Liver (tissue), 3 donors: ENCODE data around the gene MAP4K4.

Experiments
- EGR1 ChIP-seq, 2 donors: IDR thresholded peaks; 2 replicates each; pipeline ENCODE4 v1.6.1; 2016 to 2018; ENCODE audit warnings: antibody characterized with exemption in 2 of 2, low read depth in 2 of 2
- GABPA ChIP-seq, 2 donors: IDR thresholded peaks in 1 of 2; conservative IDR thresholded peaks in 1 of 2; 2 replicates each; pipeline ENCODE4 v1.6.1; 2016; ENCODE audit warnings: antibody characterized with exemption in 2 of 2, mild to moderate bottlenecking in 1 of 2, moderate library complexity in 1 of 2
- HNF4A ChIP-seq, 2 donors: conservative IDR thresholded peaks; 2 replicates each; pipeline ENCODE4 v1.6.1; 2016; ENCODE audit warnings: antibody characterized with exemption in 2 of 2, mild to moderate bottlenecking in 2 of 2
- HNF4G ChIP-seq: IDR thresholded peaks from 2 replicates; pipeline ENCODE4 v1.6.1; 2016; ENCODE audit warnings: antibody characterized with exemption
- JUND ChIP-seq, 2 donors: IDR thresholded peaks; 2 replicates each; pipeline ENCODE4 v1.6.1; 2016; ENCODE audit warnings: antibody characterized with exemption in 2 of 2
- RAD21 ChIP-seq, 2 donors: IDR thresholded peaks; 2 replicates each; pipeline ENCODE4 v1.6.1; 2016; ENCODE audit warnings: antibody characterized with exemption in 2 of 2, mild to moderate bottlenecking in 2 of 2
- RXRA ChIP-seq, 2 donors: IDR thresholded peaks; 2 replicates each; pipeline ENCODE4 v1.6.1; 2017 to 2018; ENCODE audit warnings: antibody characterized with exemption in 2 of 2, mild to moderate bottlenecking in 1 of 2
- YY1 ChIP-seq: IDR thresholded peaks from 2 replicates; pipeline ENCODE4 v1.6.1; 2016; ENCODE audit warnings: antibody characterized with exemption, mild to moderate bottlenecking
- TF ChIP-seq, protein P1 (sequence below): fragments of 150-350 bp; IDR thresholded peaks from 2 replicates; pipeline ENCODE4 v1.5.1; 2017; ENCODE audit warnings: improper control_type of control experiment, low read depth, low read length; ENCODE audit not compliant: missing input control
- TF ChIP-seq, protein P2 (sequence below): IDR thresholded peaks from 2 replicates; pipeline ENCODE4 v1.6.1; 2016; ENCODE audit warnings: antibody characterized with exemption, mild to moderate bottlenecking
- TF ChIP-seq, protein P3 (sequence below): IDR thresholded peaks from 2 replicates; pipeline ENCODE4 v1.6.1; 2016; ENCODE audit warnings: antibody characterized with exemption
- TF ChIP-seq, protein P4 (sequence below): IDR thresholded peaks from 2 replicates; pipeline ENCODE4 v1.6.1; 2016; ENCODE audit warnings: antibody characterized with exemption
- TF ChIP-seq, protein P5 (sequence below): IDR thresholded peaks from 2 replicates; pipeline ENCODE4 v1.6.1; 2016; ENCODE audit warnings: antibody characterized with exemption
- donor health status: healthy.
- donor health status: healthy.

DNA sequence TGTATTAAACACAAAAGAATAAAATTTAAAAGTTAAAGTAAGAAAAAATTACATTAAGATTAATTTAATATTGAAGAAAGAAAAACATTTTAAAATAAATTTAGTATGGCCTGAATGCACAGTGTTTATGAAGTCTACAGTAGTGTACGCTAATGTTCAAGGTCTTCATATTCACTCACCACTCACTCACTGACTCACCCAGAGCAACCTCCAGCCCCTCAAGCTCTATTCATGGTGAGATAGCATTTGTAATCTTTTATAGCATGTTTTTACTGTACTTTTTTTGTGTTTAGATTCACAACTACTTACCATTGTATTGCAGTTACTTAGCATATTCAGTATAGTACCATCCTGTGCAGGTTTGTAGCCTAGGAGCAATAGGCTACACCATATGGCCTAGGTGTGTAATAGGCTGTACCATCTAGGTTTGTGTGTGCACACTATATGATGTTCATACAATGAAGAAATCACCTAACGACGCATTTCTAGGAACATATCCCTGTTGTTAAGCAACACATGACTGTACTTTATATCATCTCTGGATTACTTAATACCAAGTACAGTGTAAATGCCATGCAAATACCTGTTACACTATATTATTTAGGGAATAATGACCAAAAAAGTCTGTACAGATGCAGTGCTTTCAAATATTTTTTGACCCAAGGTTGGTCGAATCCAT, 150.3 kb downstream of the MAP4K4 start:
- TF ChIP-seq, protein P1, sequence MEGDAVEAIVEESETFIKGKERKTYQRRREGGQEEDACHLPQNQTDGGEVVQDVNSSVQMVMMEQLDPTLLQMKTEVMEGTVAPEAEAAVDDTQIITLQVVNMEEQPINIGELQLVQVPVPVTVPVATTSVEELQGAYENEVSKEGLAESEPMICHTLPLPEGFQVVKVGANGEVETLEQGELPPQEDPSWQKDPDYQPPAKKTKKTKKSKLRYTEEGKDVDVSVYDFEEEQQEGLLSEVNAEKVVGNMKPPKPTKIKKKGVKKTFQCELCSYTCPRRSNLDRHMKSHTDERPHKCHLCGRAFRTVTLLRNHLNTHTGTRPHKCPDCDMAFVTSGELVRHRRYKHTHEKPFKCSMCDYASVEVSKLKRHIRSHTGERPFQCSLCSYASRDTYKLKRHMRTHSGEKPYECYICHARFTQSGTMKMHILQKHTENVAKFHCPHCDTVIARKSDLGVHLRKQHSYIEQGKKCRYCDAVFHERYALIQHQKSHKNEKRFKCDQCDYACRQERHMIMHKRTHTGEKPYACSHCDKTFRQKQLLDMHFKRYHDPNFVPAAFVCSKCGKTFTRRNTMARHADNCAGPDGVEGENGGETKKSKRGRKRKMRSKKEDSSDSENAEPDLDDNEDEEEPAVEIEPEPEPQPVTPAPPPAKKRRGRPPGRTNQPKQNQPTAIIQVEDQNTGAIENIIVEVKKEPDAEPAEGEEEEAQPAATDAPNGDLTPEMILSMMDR: no peak
- TF ChIP-seq, protein P2, sequence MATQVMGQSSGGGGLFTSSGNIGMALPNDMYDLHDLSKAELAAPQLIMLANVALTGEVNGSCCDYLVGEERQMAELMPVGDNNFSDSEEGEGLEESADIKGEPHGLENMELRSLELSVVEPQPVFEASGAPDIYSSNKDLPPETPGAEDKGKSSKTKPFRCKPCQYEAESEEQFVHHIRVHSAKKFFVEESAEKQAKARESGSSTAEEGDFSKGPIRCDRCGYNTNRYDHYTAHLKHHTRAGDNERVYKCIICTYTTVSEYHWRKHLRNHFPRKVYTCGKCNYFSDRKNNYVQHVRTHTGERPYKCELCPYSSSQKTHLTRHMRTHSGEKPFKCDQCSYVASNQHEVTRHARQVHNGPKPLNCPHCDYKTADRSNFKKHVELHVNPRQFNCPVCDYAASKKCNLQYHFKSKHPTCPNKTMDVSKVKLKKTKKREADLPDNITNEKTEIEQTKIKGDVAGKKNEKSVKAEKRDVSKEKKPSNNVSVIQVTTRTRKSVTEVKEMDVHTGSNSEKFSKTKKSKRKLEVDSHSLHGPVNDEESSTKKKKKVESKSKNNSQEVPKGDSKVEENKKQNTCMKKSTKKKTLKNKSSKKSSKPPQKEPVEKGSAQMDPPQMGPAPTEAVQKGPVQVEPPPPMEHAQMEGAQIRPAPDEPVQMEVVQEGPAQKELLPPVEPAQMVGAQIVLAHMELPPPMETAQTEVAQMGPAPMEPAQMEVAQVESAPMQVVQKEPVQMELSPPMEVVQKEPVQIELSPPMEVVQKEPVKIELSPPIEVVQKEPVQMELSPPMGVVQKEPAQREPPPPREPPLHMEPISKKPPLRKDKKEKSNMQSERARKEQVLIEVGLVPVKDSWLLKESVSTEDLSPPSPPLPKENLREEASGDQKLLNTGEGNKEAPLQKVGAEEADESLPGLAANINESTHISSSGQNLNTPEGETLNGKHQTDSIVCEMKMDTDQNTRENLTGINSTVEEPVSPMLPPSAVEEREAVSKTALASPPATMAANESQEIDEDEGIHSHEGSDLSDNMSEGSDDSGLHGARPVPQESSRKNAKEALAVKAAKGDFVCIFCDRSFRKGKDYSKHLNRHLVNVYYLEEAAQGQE: no peak
- TF ChIP-seq YY1 (no peak), RXRA (IDR thresholded peaks at IDR 0.05) (no peak), HNF4G (no peak), GABPA (IDR thresholded peaks at IDR 0.05 in 1 of 2, conservative IDR thresholded peaks at IDR 0.05 in 1 of 2) (no peak), JUND (IDR thresholded peaks at IDR 0.05) (no peak), HNF4A (conservative IDR thresholded peaks at IDR 0.05) (no peak), EGR1 (IDR thresholded peaks at IDR 0.05; ENCODE audit: low read depth in 2 of 2) (no peak), RAD21 (IDR thresholded peaks at IDR 0.05) (no peak)
- TF ChIP-seq, protein P3, sequence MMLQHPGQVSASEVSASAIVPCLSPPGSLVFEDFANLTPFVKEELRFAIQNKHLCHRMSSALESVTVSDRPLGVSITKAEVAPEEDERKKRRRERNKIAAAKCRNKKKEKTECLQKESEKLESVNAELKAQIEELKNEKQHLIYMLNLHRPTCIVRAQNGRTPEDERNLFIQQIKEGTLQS: no peak
- TF ChIP-seq, protein P4, sequence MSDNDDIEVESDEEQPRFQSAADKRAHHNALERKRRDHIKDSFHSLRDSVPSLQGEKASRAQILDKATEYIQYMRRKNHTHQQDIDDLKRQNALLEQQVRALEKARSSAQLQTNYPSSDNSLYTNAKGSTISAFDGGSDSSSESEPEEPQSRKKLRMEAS: no peak
- TF ChIP-seq, protein P5, sequence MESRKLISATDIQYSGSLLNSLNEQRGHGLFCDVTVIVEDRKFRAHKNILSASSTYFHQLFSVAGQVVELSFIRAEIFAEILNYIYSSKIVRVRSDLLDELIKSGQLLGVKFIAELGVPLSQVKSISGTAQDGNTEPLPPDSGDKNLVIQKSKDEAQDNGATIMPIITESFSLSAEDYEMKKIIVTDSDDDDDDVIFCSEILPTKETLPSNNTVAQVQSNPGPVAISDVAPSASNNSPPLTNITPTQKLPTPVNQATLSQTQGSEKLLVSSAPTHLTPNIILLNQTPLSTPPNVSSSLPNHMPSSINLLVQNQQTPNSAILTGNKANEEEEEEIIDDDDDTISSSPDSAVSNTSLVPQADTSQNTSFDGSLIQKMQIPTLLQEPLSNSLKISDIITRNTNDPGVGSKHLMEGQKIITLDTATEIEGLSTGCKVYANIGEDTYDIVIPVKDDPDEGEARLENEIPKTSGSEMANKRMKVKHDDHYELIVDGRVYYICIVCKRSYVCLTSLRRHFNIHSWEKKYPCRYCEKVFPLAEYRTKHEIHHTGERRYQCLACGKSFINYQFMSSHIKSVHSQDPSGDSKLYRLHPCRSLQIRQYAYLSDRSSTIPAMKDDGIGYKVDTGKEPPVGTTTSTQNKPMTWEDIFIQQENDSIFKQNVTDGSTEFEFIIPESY: no peak
